GM18517 (cell line): ENCODE measurements around the gene LHX5.

Experiments used
- ATAC-seq: cut with Tn5 transposase; IDR thresholded peaks from one replicate; pipeline ENCODE4 v1.9.1; 2021; ENCODE audit warnings: mild to moderate bottlenecking, moderate library complexity; ENCODE audit not compliant: unreplicated experiment

LHX5 gene

GRCh38 chr12:113478351-113479011 lies 6.8 kb upstream of the LHX5 start:
- ATAC-seq, result no peak

- ATAC-seq, result no peak
Measured at GRCh38 chr12:113477842-113478215, 6.2 kb upstream of the LHX5 start.

GRCh38 chr12:113477171-113477841 lies 5.6 kb upstream of the LHX5 start:
- ATAC-seq, result no peak

GRCh38 chr12:113476176-113476986 lies 4.7 kb upstream of the LHX5 start:
- no peak for ATAC-seq

- no peak for ATAC-seq
Measured at GRCh38 chr12:113475451-113476175, 3.9 kb upstream of the LHX5 start.

- ATAC-seq, result no peak
Measured at GRCh38 chr12:113474635-113475436, 3.2 kb upstream of the LHX5 start.

- no peak for ATAC-seq
Measured at GRCh38 chr12:113473942-113474341, 2.3 kb upstream of the LHX5 start.

- no peak for ATAC-seq
Measured at GRCh38 chr12:113473400-113473799, 1.7 kb upstream of the LHX5 start.

- no peak for ATAC-seq
Measured at GRCh38 chr12:113472191-113473121, 785 bp upstream of the LHX5 start.

GRCh38 chr12:113470871-113471618 lies 626 bp downstream of the LHX5 start:
- ATAC-seq, result no peak

- ATAC-seq, result no peak
Measured at GRCh38 chr12:113469949-113470743, 1.5 kb downstream of the LHX5 start.

GRCh38 chr12:113469224-113469948 lies 2.3 kb downstream of the LHX5 start:
- no peak for ATAC-seq

GRCh38 chr12:113468365-113469223 lies 3.1 kb downstream of the LHX5 start:
- ATAC-seq, result no peak

- ATAC-seq, result no peak
Measured at GRCh38 chr12:113467502-113468364, 3.9 kb downstream of the LHX5 start.

- no peak for ATAC-seq
Measured at GRCh38 chr12:113467142-113467501, 4.5 kb downstream of the LHX5 start.
